Ishikawa (cell line): ENCODE measurements around the gene ARHGEF4.

ENCODE experiments used
- CEBPB ChIP-seq: IDR thresholded peaks from 2 replicates; pipeline ENCODE4 v1.6.1; 2012
- EP300 ChIP-seq: IDR thresholded peaks from 2 replicates; pipeline ENCODE4 v1.6.1; 2012; ENCODE audit warnings: borderline replicate concordance
- FOXM1 ChIP-seq: IDR thresholded peaks from 2 replicates; pipeline ENCODE4 v1.6.1; 2012; ENCODE audit warnings: low read depth, borderline replicate concordance
- MAX ChIP-seq: IDR thresholded peaks from 2 replicates; pipeline ENCODE4 v1.6.1; 2012
- RAD21 ChIP-seq: IDR thresholded peaks from 2 replicates; pipeline ENCODE4 v1.6.1; 2012; ENCODE audit warnings: low read depth
- REST ChIP-seq: IDR thresholded peaks from 2 replicates; pipeline ENCODE4 v1.6.1; 2012; ENCODE audit warnings: low read depth, mild to moderate bottlenecking
- TAF1 ChIP-seq: IDR thresholded peaks from 2 replicates; pipeline ENCODE4 v1.6.1; 2012; ENCODE audit warnings: low read depth, mild to moderate bottlenecking
- USF1 ChIP-seq: IDR thresholded peaks from 2 replicates; pipeline ENCODE4 v1.6.1; 2012

GRCh38 chr2:130821867-130822266, 14.8 kb upstream of the ARHGEF4 start:
- TF ChIP-seq RAD21 (no peak), FOXM1 (no peak), MAX (no peak), REST (no peak), EP300 (no peak), TAF1 (no peak), CEBPB (no peak), USF1 (no peak)
